Renal cortex interstitium (tissue), 11 donors: ENCODE measurements around the gene RABGAP1. TPM values are rescaled to one million over a fixed set of nuclear protein-coding genes. Genes with fewer than 3 reads are reported as not detected.

ENCODE experiments used
- DNase-seq, 11 donors: peaks; one replicate each; pipeline ENCODE4 v3.0.0-alpha.2; 2013; ENCODE audit warnings: low read depth in 9 of 11, low spot score in 4 of 11; ENCODE audit errors: extremely low read depth in 1 of 11
- polyA plus RNA-seq, 3 donors: library from polyadenylated mRNA; unstranded; fragments of 120-200 nt; gene quantifications; one replicate each; pipeline ENCODE4 v1.2.1, GENCODE V29; 2013; ENCODE audit not compliant: insufficient read length in 3 of 3

RABGAP1 gene
- polyA plus RNA-seq, 3 donors, result 59.5 to 67.8 (median 67.3) TPM

DNA sequence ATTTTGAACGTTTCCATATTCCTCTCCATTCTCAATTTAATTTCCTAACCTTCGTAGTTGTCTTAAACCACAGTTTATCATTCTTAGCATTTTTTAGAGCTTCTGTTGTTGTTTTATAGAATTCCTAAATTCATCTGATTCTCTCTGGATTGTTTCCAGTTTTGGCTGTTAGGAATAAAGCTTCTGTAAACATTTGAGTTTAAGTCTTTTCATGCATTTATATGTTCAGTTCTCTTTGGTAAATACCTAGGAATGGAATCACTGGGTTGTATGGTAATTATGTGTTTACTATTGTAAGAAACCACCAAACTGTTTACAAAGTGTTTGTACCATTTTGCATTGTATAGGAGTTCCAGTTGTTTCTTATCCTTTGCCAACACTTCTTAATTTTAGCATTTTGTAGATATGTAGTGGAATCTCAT, 122.4 kb downstream of the RABGAP1 start:
- DNase-seq, result no peak

DNA sequence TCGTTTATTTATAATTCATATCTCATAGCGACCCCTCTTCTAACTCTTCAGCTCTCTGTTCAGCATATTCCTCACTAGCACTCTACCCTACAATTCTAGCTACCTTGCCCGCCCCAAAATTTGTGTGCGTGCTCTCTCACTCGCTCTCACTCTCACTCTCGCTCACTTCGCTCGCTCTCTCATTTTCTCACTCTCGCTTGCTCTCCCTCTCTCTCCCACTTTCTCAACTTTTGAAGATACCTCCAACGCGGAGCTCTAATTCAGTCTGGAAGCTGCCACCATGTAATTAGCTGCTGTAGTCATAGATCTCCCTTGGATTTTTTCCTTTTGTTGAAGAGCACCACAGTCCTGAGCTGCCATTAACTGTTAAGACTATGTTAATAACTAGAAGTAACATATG, 123.1 kb downstream of the RABGAP1 start:
- no peak for DNase-seq

DNA sequence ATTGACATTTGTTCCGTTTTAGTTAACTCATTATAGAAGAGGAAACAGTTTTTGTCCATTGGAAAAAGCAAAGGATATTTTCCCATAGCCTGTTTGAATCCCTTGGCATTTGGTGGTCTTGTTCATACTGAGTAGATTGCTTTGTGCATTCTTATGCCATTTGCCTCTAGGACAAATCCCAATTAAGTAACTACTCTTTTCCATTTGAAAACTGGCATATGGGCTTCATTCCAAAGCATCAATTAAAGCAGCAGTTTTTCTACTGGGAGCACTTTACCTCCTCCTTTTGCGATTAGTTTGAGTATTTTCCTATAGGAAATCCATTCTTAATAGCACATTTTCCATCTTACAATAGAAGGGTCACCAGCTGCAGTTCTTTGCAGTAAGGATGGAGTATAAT, 123.9 kb downstream of the RABGAP1 start:
- DNase-seq, result no peak

DNA sequence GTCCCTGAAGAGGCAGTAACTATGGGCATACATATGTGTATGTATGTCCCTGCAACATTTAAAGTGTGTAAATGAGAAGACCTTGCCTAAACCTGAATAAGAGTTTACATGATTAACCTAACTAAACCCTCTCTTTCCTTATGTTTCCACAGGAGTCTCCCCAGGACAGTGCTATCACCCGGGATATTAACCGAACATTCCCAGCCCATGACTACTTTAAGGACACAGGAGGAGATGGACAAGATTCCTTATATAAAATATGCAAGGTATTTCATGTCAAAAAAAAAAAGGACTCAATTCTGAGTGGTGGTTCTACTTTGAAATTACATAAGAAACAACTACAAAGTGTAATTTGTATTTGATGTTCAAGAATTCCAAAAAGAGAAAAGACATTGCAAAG, 124.4 kb downstream of the RABGAP1 start:
- no peak for DNase-seq

DNA sequence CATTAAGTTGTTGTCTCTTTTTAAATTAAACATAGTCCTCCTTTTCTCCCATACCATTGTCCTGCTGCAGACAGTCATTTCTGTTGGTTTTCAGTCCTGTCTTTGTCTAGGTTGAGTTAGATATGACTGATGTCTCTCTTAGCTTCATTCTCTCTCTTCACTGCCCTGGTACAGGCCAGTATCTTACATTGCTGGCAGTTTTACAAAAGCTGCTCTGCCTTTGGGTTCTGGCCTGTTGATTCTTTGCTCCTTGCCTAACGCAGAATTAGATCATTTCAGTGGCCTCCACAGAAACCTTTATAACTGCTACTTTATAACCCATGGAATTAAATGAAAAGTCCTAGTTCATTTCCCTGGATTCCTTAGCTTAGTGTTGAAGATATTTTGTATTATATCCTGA, 126.3 kb downstream of the RABGAP1 start:
- no peak for DNase-seq

DNA sequence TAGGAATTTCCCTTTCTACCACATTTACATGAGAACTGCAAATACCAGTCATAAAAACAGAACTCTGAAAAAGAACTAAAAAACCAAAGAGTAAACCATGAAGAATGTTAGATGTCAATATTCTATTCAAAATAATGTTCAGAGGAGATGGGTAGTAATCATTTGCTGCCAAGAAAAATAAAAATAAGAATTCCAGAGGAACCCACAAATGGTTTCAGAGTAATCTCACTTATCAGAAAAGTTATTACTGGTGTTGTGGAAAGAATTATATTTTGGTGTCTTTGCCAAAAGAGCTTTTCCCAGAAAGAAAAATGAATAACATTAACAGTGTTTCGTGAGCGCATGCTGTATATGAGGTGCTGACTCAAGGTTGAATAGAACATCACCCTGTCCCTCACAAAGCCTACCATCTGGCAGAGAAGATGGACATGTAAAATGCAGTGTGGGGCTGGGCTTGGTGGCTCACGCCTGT, 128.2 kb downstream of the RABGAP1 start:
- no peak for DNase-seq

DNA sequence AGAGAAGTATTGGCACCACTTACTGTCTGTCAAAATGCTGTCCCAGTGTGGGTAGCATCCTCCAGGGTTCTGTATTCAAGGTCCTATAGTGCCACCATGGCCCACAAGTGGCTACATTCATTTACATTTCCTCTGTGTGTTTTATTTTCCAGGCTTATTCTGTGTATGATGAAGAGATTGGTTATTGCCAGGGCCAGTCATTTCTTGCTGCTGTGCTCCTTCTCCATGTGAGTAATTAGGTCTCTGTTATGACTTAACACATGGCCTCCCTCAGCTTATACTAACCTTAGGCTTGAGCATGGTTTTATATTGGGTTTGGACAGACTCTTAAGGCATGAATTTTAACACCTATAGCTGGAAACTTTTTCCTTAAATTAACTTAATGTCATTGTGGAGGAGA, 129.4 kb downstream of the RABGAP1 start:
- no peak for DNase-seq

DNA sequence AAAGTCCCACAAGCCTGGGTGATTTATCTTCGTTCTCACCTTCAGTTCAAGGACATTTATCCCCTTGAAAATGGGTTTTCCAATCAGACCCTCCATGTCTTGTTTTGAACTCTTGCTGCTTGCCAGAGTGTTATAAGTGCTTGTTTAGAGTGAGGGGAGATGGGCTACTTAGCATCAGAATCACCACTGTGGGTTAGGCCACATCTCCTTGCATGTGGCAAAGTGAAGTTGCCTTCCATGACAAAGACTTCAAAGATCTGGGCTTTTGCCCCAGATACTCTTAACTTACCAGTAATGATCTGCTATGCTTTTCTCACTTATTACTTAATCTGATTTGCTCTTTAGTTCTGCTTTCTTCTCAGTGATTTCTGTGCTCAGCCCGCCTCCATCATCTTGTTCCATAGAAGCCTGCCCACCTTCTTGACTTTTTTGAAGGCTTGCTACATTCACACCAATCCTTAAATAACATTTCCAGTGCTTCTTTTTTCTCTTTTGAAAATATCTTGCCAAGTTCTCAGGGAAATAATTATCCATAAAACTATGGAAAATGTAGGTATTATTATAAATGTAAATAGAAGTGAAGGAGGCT, 131.7 kb downstream of the RABGAP1 start:
- DNase-seq, result no peak

DNA sequence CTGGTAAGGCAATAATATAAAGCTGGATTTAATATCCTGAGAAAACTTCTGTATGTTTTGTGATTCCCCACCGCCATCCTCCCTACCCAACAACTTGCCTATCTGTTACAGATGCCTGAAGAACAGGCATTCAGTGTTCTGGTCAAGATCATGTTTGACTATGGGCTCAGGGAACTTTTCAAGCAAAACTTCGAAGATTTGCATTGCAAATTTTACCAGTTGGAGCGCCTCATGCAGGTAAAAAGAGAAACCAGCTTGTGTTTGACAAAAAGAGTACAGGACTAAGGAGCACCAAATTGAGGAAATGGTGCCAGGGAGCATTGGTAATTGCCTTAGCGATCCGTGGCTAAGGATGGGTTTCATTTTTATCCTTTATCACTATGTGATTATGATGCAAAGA, 132.6 kb downstream of the RABGAP1 start:
- no peak for DNase-seq

DNA sequence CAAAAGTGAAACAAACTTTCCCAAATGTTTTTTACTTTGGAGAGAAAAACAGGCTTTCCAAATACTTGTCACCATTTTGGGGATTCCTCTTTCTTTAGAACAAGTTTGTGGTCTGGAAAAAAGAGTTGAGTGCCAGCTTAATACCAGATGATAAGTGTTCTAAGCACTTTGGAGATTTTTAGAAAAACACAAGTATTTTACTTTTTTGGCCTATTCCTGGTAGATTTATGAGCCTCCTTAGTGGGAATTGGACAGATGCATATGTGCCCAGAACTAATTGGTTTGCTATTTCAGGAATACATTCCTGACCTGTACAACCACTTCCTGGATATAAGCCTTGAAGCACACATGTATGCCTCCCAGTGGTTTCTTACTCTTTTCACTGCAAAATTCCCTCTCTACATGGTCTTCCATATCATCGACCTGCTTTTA, 133.2 kb downstream of the RABGAP1 start:
- DNase-seq, result no peak

DNA sequence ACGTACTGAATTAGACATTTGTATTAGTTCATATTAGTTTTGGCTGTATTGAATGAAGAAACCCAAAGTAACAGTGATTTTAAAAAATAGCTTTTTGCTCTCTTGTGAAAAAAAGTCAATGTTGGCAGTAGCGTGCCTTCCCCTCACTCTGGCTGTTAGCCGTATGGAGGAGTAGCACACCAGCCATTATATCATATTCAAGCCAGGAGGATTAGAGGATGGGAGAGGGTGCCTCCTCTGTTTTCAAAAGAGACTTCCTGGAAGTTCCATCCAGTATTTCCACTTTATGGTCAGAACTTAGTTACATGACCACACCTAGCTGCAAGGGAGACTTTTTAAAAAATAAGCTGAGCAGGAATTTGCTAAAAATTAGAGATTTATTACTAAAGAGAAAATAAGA, 133.8 kb downstream of the RABGAP1 start:
- DNase-seq, result no peak

DNA sequence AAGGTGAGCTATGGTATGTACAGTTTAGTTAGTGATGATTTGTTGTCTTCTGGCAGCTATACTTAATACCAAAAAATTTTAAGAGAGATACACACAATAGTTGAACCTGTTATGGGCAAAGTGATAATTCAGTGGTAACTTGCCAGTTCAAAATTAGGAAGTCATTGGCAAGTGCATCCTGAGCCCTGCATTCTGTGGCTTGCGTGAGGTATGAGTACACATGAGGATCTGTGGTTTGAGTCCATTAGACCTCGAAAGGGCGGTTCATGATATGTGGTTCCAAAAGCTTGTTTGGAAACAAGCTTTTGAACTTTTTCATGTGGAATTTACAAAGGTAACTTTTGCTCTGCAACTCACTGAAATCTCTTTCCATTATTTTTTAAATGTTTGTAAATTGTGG, 139.6 kb downstream of the RABGAP1 start:
- DNase-seq, result no peak

DNA sequence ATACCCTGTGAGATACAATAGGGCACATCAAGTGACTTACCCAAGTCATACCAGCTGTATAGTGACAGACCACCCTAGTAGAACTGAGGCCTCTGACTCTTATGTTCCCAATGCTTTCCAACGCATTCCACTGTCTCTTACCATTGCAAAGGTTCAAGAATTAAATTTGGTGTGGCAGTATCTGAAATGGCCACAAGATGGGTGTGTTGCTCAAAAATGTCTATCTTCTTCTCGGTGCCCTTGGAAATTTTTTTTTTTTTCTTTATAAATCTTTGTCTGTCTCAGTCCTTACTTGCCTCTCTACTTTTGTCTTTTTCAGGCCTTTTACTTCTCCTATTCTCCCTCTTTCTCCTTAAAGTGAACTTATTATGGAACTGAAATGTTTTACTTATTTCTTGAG, 141.0 kb downstream of the RABGAP1 start:
- peak in 10 of 11 donors; percentile 11 to 49 (median 20) for DNase-seq

DNA sequence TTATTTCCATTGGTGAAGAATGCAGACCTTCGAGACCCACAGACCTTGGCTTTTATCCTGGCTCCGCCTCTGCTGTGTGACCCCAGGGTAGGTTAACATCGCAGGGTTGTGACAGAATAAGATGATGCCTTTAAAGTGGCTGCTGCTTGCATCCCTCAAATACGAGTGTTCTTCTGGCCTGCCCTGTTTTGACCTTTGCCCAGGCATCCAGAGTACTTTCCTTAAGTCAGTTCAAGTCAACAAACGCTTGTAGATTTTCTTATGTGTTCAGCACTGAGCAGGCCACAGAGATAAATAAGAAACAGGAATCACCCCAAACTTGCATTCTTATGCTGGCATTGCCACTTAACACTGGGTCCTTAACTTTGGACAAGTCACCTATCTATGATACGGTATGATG, 142.9 kb downstream of the RABGAP1 start:
- no peak for DNase-seq

DNA sequence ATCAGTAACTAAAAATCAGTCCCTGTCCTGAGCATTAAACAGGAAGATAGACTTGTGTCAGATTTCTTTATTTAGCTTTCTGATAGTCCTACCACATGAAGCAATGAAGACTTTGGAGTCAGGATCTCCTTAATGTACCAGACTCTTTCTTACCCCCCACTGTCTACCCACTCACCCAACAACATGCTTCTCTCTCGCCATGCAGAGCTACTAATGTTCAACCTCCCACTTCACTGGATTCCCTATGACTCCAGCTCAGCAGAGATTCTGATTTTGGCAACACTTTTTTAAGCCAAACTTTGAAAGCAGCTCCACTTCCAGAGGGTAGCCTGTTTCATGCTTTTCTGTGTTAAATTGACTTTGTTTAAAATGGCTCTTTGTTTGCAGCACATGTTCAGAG, 143.4 kb downstream of the RABGAP1 start:
- no peak for DNase-seq

DNA sequence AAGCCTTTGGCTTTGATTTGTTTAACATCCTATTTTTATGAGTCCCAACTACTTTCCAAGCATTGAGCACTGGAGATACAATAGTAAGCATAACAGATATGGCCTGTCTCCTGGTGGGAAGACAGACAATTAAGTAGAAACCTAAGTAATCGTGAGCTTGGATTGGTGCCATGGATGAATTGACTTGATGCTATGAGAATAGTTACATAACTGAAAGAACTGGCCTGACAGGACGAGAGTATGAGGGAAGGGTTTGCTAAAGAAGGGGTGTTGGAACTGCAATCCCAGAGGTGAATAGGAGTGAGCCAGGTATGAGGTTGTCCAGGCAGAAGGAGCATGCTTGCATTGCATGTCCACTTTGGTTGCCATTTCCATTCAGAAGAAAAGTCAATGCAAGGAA, 145.1 kb downstream of the RABGAP1 start:
- DNase-seq, result no peak

DNA sequence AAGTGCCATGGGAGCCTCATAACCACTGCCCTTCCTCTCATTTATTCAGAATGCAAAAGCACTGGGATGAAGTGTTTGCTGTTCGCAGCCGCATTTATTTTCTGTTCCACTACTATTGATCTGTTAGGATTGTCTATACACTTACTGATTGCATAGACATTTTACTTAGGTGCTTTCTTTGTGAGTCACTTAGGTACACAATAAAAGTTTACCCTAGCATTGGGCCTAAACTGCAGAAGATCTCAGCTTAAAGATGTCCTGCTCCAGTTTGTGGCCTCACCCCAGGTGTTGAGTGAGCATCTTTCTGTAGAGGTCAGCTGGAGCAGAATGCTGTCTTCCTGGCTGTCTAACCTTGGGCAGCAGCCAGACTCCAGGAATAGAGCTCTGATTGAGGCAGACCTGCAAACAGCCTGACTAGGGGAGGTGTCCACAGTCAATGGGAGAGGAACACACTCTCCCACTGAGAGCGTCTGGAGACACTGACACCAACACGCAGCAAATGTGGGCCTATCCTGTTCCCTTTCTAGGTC, 146.6 kb downstream of the RABGAP1 start:
- DNase-seq, result no peak

DNA sequence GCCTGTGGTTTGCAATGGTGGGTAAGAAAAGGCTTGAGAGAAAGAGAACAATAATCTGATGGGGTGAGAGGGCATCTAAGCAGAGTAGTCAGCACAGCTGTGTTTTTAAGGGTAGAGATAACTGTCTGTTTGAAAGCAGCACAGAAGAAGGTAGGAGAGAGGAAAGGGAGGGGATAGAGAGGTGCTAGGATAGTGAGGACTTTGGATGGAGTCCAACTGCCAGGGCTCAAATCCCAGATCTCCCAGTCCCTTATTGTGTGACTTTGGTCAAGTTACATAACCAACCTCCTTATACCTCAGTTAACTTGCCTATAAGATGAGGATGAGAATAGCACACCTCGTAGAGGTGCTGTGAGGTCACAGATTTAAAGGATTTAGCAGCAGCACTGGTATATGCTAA, 148.2 kb downstream of the RABGAP1 start:
- DNase-seq, result no peak

DNA sequence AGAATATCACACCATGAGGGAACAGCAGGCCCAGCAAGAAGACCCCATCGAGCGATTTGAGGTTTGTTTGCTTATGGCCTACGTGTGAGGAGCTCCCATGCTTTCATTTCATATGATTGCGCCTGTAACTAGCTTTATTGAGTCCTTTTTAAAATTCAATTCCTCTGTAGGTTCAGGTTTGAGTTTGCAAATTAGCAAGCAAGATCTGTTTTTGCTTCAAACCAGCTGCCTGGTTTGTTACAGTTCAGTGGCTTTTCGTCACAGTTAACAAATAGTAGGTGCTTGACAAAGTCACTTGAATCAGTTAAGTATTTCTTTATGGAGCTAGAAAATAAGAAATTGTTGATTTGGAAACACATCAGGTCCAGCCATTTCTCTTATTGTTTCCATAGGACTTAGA, 149.0 kb downstream of the RABGAP1 start:
- DNase-seq, result no peak

DNA sequence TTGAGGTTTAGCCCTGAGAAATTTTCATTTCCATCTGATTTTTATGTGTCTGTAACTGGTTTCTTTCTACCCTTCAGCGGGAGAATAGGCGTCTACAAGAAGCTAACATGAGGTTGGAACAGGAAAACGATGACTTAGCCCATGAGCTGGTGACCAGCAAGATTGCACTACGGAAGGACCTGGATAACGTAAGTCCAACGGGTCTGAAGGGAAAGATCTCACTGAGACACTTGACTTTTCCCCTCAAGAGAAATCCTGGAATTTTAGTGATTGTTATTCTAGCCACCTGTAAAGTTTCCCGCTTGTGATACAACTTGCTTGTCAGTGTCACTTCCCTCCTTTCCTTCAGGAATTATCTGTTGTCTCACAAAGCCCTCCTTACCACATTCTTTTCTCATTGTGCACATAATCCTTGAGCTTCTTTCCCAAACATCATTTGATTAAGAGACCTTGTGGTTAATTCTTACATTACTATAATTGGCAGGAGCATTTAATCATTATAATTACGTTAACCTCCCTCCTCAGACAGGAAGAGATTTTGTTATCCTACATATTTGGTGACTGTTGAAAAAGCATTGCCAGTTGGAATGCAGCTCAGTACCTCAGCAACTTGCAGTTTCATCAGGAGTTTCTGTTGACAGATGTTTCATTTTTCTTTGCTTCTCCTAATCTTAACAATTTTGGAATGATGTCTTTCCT, 149.5 kb downstream of the RABGAP1 start:
- DNase-seq, result no peak

DNA sequence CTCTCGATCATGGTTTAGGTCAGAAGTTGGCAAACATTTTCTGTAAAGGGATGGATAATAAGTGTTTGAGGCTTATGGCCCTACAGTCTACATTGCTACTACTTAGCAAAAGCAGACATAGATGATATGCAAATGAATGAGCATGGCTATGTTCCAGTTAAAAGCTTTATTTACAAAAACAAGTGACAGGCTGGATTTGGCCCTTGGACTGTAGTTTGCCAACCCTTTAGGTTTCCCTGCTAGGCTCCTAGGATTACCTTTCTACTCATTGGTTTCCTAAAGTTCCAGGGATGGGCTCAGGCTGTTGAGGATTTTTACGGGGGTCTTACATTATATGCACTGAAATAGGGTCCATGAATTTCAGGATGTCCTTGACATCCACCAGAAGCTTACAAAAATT, 150.1 kb downstream of the RABGAP1 start:
- DNase-seq, result no peak
